ENCODE measurements around the gene OR2J3.

DNA sequence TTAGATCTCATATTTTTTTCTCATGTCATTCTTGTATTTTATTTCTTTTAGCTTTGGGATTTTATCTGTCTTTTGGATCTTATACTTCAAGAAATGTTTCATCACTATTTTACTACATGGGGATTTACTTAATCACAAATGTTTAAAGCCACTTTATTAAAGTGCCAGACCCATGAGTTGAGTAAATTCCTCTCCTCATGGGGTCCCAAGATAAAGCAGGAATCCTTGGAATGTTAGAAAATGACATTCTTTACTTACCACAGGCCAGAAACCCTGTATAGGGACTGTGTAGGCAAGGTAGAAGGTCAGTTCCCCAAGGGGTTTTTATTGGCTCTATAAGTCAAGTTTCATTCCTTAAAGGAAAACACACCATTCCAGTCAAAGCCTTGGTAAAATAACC, 34.5 kb downstream of the OR2J3 start:
- TF ChIP-seq, protein P1, sequence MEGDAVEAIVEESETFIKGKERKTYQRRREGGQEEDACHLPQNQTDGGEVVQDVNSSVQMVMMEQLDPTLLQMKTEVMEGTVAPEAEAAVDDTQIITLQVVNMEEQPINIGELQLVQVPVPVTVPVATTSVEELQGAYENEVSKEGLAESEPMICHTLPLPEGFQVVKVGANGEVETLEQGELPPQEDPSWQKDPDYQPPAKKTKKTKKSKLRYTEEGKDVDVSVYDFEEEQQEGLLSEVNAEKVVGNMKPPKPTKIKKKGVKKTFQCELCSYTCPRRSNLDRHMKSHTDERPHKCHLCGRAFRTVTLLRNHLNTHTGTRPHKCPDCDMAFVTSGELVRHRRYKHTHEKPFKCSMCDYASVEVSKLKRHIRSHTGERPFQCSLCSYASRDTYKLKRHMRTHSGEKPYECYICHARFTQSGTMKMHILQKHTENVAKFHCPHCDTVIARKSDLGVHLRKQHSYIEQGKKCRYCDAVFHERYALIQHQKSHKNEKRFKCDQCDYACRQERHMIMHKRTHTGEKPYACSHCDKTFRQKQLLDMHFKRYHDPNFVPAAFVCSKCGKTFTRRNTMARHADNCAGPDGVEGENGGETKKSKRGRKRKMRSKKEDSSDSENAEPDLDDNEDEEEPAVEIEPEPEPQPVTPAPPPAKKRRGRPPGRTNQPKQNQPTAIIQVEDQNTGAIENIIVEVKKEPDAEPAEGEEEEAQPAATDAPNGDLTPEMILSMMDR (IDR thresholded peaks at IDR 0.05), result no peak
- no peak for TF ChIP-seq ZFX (IDR thresholded peaks at IDR 0.05; ENCODE audit: borderline replicate concordance)

Measured in 22Rv1 (cell line).